Liver (tissue), 9 donors: ENCODE results near the gene SLC9A2. TPM values are rescaled to one million over a fixed set of nuclear protein-coding genes. Genes with fewer than 3 reads are reported as not detected.
A peak's percentile ranks its signal among the peaks of the same experiment; 100 is the strongest.

Source experiments
- DNase-seq: peaks from one replicate; pipeline ENCODE4 v3.0.0-alpha.2; 2017; ENCODE audit warnings: low spot score
- H3K27ac ChIP-seq, 2 donors: one replicate each; pipeline ENCODE4 v1.7.0; 2013; ENCODE audit warnings: inconsistent platforms in 2 of 2, low read length in 2 of 2, control low read depth in 1 of 2, low read depth in 1 of 2, mild to moderate bottlenecking in 1 of 2
- H3K27me3 ChIP-seq, 4 donors: one replicate each; pipeline versions ENCODE4 v1.6.1 to v1.7.0; 2013; ENCODE audit warnings: low read length in 3 of 4, inconsistent platforms in 1 of 4, mild to moderate bottlenecking in 1 of 4, moderate library complexity in 1 of 4; ENCODE audit not compliant: control insufficient read depth in 4 of 4, insufficient read depth in 4 of 4
- H3K36me3 ChIP-seq, 4 donors: one replicate each; pipeline versions ENCODE4 v1.6.1 to v1.7.0; 2013; ENCODE audit warnings: low read length in 3 of 4, mild to moderate bottlenecking in 3 of 4, low read depth in 1 of 4, moderate library complexity in 1 of 4; ENCODE audit not compliant: control insufficient read depth in 4 of 4, insufficient read depth in 3 of 4
- H3K4me1 ChIP-seq, 4 donors: one replicate each; pipeline versions ENCODE4 v1.6.1 to v1.7.0; 2013; ENCODE audit warnings: low read length in 3 of 4, mild to moderate bottlenecking in 3 of 4, moderate library complexity in 1 of 4; ENCODE audit not compliant: control insufficient read depth in 4 of 4, insufficient read depth in 4 of 4
- H3K4me3 ChIP-seq, 3 donors: one replicate each; pipeline versions ENCODE4 v1.6.1 to v1.7.0; 2013; ENCODE audit warnings: low read length in 3 of 3, control low read depth in 1 of 3, low read depth in 1 of 3, mild to moderate bottlenecking in 1 of 3
- H3K9ac ChIP-seq, 2 donors: one replicate each; pipeline ENCODE4 v1.7.0; 2013; ENCODE audit warnings: low read length in 2 of 2, mild to moderate bottlenecking in 2 of 2, moderate library complexity in 2 of 2, control low read depth in 1 of 2, low read depth in 1 of 2
- H3K9me3 ChIP-seq, 4 donors: one replicate each; pipeline versions ENCODE4 v1.6.1 to v1.7.0; 2013; ENCODE audit warnings: low read length in 3 of 4; ENCODE audit not compliant: control insufficient read depth in 4 of 4
- EGR1 ChIP-seq, 2 donors: IDR thresholded peaks; 2 replicates each; pipeline ENCODE4 v1.6.1; 2016 to 2018; ENCODE audit warnings: antibody characterized with exemption in 2 of 2, low read depth in 2 of 2
- FOXA1 ChIP-seq: IDR thresholded peaks from 2 replicates; pipeline ENCODE4 v1.6.1; 2016; ENCODE audit warnings: antibody characterized with exemption
- FOXA2 ChIP-seq: IDR thresholded peaks from 2 replicates; pipeline ENCODE4 v1.6.1; 2016; ENCODE audit warnings: antibody characterized with exemption
- GABPA ChIP-seq, 2 donors: IDR thresholded peaks in 1 of 2; conservative IDR thresholded peaks in 1 of 2; 2 replicates each; pipeline ENCODE4 v1.6.1; 2016; ENCODE audit warnings: antibody characterized with exemption in 2 of 2, mild to moderate bottlenecking in 1 of 2, moderate library complexity in 1 of 2
- HNF4A ChIP-seq, 2 donors: conservative IDR thresholded peaks; 2 replicates each; pipeline ENCODE4 v1.6.1; 2016; ENCODE audit warnings: antibody characterized with exemption in 2 of 2, mild to moderate bottlenecking in 2 of 2
- HNF4G ChIP-seq: IDR thresholded peaks from 2 replicates; pipeline ENCODE4 v1.6.1; 2016; ENCODE audit warnings: antibody characterized with exemption
- JUND ChIP-seq, 2 donors: IDR thresholded peaks; 2 replicates each; pipeline ENCODE4 v1.6.1; 2016; ENCODE audit warnings: antibody characterized with exemption in 2 of 2
- RAD21 ChIP-seq, 2 donors: IDR thresholded peaks; 2 replicates each; pipeline ENCODE4 v1.6.1; 2016; ENCODE audit warnings: antibody characterized with exemption in 2 of 2, mild to moderate bottlenecking in 2 of 2
- RXRA ChIP-seq, 2 donors: IDR thresholded peaks; 2 replicates each; pipeline ENCODE4 v1.6.1; 2017 to 2018; ENCODE audit warnings: antibody characterized with exemption in 2 of 2, mild to moderate bottlenecking in 1 of 2
- WGBS: extraction: QIAGEN DNeasy Blood & Tissue Kit; methylation state at CpG from one replicate; pipeline ENCODE4 v1.1.7; 2013; 5-methylcytosine and 5-hydroxymethylcytosine counted together
- polyA plus RNA-seq, 2 donors: library from polyadenylated mRNA; stranded (reverse) in 1 of 2; unstranded in 1 of 2; fragments of 200-250 nt in 1 of 2; fragments of >200 nt in 1 of 2; fragmentation: Nextera tagmentation in 1 of 2; extraction: Ambion mirVana in 1 of 2; gene quantifications; one replicate each; pipeline versions ENCODE4 v1.2.1 to v1.2.3, GENCODE V29; 2013 to 2015
- total RNA-seq, 2 donors: library from RNA; depleted of rRNA; stranded (reverse); fragments of >200 nt; gene quantifications; one replicate each; pipeline ENCODE4 v1.2.3, GENCODE V29; 2014
- TF ChIP-seq, protein P1 (sequence below): fragments of 150-350 bp; IDR thresholded peaks from 2 replicates; pipeline ENCODE4 v1.5.1; 2017; ENCODE audit warnings: improper control_type of control experiment, low read depth, low read length; ENCODE audit not compliant: missing input control
- TF ChIP-seq, protein P2 (sequence below): IDR thresholded peaks from 2 replicates; pipeline ENCODE4 v1.6.1; 2016; ENCODE audit warnings: antibody characterized with exemption
- TF ChIP-seq, protein P3 (sequence below): IDR thresholded peaks from 2 replicates; pipeline ENCODE4 v1.6.1; 2016; ENCODE audit warnings: antibody characterized with exemption
- donor health status: healthy.
- donor health status: healthy.
- donor health status: healthy.
- donor health status: healthy.
- donor health status: healthy.

SLC9A2 gene
- total and polyA plus RNA-seq, 4 donors = under 0.01 to 0.05 (median 0.01) TPM; not detected in 1

DNA sequence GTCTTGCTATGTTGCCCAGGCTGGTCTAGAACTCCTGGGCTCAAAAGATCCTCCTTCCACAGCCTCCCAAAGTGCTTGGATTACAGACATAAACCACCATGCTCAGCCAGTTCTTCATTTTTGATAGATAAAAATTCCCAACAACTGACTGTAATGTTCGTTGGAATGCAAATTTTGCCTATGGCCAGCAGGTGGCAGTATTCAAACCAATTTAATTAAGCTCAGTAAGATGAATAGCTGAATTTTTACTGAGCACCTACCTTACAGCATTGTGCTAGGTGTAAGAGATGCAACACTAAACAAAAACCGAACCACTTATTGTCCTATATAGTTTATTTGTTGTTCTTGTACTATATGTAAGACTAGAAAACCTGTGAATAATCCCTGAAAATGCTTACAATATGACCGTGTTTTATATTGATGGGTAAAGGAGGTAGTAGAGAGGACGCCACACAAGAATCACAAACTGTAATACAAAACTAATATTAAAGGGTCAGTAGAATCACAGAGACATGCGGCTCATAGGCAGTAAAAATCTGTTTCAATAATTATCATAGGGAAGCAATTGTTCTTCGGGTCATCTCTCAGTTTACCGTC lies 134.3 kb downstream of the SLC9A2 start:
- H3K4me1 ChIP-seq = peaks cover 1 to 21% (median 12%) of the 10 kb centered on the region in 4 donors
- no peak overlapping the region for H3K4me3 ChIP-seq
- no peak for DNase-seq
- no peaks in the 10 kb centered on the region for H3K36me3 ChIP-seq
- WGBS = 69% methylated on average over 7 of the region's 7 CpGs
- H3K27ac ChIP-seq = no peak overlapping the region
- H3K27me3 ChIP-seq = no peaks in the 10 kb centered on the region
- H3K9me3 ChIP-seq = no peaks in the 10 kb centered on the region
- TF ChIP-seq RAD21 (IDR thresholded peaks at IDR 0.05) = peak; percentile 89 to 92
- peak in 1 of 2 donors; percentile 4 for TF ChIP-seq RXRA (IDR thresholded peaks at IDR 0.05)
- no peak for TF ChIP-seq GABPA (IDR thresholded peaks at IDR 0.05 in 1 of 2, conservative IDR thresholded peaks at IDR 0.05 in 1 of 2)
- TF ChIP-seq, protein P1, sequence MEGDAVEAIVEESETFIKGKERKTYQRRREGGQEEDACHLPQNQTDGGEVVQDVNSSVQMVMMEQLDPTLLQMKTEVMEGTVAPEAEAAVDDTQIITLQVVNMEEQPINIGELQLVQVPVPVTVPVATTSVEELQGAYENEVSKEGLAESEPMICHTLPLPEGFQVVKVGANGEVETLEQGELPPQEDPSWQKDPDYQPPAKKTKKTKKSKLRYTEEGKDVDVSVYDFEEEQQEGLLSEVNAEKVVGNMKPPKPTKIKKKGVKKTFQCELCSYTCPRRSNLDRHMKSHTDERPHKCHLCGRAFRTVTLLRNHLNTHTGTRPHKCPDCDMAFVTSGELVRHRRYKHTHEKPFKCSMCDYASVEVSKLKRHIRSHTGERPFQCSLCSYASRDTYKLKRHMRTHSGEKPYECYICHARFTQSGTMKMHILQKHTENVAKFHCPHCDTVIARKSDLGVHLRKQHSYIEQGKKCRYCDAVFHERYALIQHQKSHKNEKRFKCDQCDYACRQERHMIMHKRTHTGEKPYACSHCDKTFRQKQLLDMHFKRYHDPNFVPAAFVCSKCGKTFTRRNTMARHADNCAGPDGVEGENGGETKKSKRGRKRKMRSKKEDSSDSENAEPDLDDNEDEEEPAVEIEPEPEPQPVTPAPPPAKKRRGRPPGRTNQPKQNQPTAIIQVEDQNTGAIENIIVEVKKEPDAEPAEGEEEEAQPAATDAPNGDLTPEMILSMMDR = peak; percentile 87
- H3K9ac ChIP-seq = peak overlapping the region in 1 of 2 donors; percentile 24

DNA sequence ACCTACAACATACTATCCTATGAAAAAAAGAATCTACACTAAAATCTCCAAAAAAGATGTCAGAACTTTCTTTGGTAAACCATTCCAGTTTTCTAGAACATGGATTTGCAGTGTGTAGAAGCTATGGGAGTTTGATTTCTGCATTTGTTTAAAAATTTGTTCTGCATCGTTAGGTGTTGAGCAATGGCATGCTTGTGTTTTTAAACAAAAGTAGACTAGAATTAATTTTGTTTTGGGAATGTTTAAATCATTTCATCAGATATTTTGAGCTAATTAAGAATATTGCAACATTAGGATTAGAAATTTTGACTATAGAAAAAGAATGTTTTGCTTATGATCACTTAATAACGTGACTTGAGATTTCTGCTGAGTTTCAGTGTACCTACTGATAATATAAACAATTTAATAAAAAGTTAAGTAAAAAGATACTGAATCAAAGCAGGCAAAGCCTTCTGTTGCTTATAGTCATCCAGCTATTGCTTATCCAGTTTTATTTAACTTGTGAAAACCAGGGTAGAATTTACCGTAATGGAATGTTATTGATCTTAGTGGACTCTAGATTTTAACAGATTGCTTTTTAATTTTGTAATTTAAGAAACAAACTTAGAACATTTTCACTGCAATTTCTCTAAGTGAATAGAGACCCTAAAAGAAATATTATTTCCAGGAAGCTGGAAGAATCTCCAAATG lies 135.2 kb downstream of the SLC9A2 start:
- 46% methylated on average over 3 of the region's 3 CpGs for WGBS
- TF ChIP-seq, protein P2, sequence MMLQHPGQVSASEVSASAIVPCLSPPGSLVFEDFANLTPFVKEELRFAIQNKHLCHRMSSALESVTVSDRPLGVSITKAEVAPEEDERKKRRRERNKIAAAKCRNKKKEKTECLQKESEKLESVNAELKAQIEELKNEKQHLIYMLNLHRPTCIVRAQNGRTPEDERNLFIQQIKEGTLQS = no peak
- TF ChIP-seq HNF4A (conservative IDR thresholded peaks at IDR 0.05) = peak in 1 of 2 donors; percentile 14
- Histone ChIP-seq H3K36me3 (no peaks in the 10 kb centered on the region), H3K9ac (peak overlapping the region in 1 of 2 donors; percentile 54), H3K27me3 (no peaks in the 10 kb centered on the region), H3K9me3 (no peaks in the 10 kb centered on the region), H3K27ac (peak overlapping the region in 1 of 2 donors; percentile 27), H3K4me3 (no peak overlapping the region), H3K4me1 (peaks cover 1 to 21% (median 12%) of the 10 kb centered on the region in 4 donors)
- DNase-seq = no peak

DNA sequence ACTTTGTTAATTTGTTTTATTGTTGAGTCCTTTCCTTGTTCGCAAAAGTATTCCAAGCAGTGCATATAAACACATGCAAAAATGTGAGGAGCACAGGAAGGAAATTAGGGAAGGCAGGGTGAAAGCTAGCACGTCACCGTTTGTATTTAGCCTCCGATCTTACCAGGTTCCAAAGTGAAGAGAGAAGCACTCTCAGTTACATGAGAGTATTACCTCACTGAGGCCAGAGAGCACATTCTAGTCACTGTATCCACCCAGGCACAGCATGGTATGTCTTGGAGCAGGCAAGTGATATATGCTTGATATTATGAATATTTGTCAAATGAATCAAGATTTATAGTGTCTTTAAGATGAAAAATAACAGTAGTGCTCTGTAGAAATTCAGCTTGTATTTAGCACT lies 135.9 kb downstream of the SLC9A2 start:
- Histone ChIP-seq H3K4me3 (no peak overlapping the region), H3K27ac (peak overlapping the region; percentile 27 to 48)
- TF ChIP-seq JUND (IDR thresholded peaks at IDR 0.05) (no peak), HNF4A (conservative IDR thresholded peaks at IDR 0.05) (peak in 1 of 2 donors; percentile 46)
- TF ChIP-seq, protein P3, sequence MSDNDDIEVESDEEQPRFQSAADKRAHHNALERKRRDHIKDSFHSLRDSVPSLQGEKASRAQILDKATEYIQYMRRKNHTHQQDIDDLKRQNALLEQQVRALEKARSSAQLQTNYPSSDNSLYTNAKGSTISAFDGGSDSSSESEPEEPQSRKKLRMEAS = no peak

DNA sequence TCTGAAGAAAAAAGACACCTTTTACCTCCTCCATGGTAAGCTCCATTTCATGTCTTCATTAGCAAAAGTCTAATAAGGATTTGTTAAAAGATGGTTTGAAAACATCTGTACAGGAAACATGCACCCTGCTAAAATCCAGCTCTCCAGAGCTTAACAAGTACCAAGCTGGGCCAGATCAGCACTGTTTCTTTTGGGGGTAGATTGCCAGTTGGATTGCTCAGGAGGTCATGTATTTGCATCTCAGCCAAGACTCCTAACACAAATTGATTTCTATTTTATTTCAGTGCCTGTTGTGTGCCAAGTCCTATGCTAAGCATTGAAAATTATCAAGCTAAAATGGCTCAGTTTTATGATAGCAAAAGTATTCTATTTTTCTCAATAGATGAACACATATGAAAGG lies 139.1 kb downstream of the SLC9A2 start:
- Histone ChIP-seq H3K36me3 (no peaks in the 10 kb centered on the region), H3K9ac (no peak overlapping the region), H3K4me3 (no peak overlapping the region), H3K27me3 (no peaks in the 10 kb centered on the region), H3K4me1 (peaks cover 1 to 21% (median 12%) of the 10 kb centered on the region in 4 donors), H3K9me3 (no peaks in the 10 kb centered on the region), H3K27ac (no peak overlapping the region)
- no peak for DNase-seq
- TF ChIP-seq RAD21 (IDR thresholded peaks at IDR 0.05) = no peak
- TF ChIP-seq, protein P1 = no peak
- peak in 1 of 2 donors; percentile 52 for TF ChIP-seq RXRA (IDR thresholded peaks at IDR 0.05)
- TF ChIP-seq, protein P3 = peak; percentile 15
- TF ChIP-seq FOXA1 = no peak
- no peak for TF ChIP-seq EGR1 (IDR thresholded peaks at IDR 0.05; ENCODE audit: low read depth in 2 of 2)
- TF ChIP-seq HNF4A (conservative IDR thresholded peaks at IDR 0.05) = no peak
- no peak for TF ChIP-seq GABPA (IDR thresholded peaks at IDR 0.05 in 1 of 2, conservative IDR thresholded peaks at IDR 0.05 in 1 of 2)
- TF ChIP-seq JUND (IDR thresholded peaks at IDR 0.05) = no peak
- no peak for TF ChIP-seq FOXA2
- TF ChIP-seq, protein P2 = no peak
- no peak for TF ChIP-seq HNF4G

More for the DNA sequence above, 135.9 kb downstream of the SLC9A2 start:
- no peak for DNase-seq
- Histone ChIP-seq H3K36me3 (no peaks in the 10 kb centered on the region), H3K4me1 (peaks cover 1 to 21% (median 12%) of the 10 kb centered on the region in 4 donors), H3K9ac (peak overlapping the region in 1 of 2 donors; percentile 28), H3K27me3 (no peaks in the 10 kb centered on the region), H3K9me3 (no peaks in the 10 kb centered on the region)
- WGBS = 46% methylated on average over 4 of the region's 4 CpGs
